ENCODE measurements around the gene FAAP100.

Gene FAAP100

GRCh38 chr17:81522491-81523401 lies 29.4 kb downstream of the FAAP100 start:
- DNase-seq, result no peak

- DNase-seq, result no peak
Measured at GRCh38 chr17:81520021-81520901, 31.9 kb downstream of the FAAP100 start.

- no peak for DNase-seq
Measured at GRCh38 chr17:81519284-81520020, 32.7 kb downstream of the FAAP100 start.

- DNase-seq, result no peak
Measured at GRCh38 chr17:81518785-81519283, 33.3 kb downstream of the FAAP100 start.

- no peak for DNase-seq
Measured at GRCh38 chr17:81518113-81518784, 33.9 kb downstream of the FAAP100 start.

- no peak for DNase-seq
Measured at GRCh38 chr17:81517339-81518112, 34.6 kb downstream of the FAAP100 start.

- DNase-seq, result no peak
Measured at GRCh38 chr17:81517009-81517338, 35.2 kb downstream of the FAAP100 start.

- DNase-seq, result no peak
Measured at GRCh38 chr17:81516439-81516838, 35.7 kb downstream of the FAAP100 start.

- DNase-seq, result no peak
Measured at GRCh38 chr17:81515530-81516041, 36.6 kb downstream of the FAAP100 start.

- DNase-seq, result no peak
Measured at GRCh38 chr17:81514739-81515529, 37.2 kb downstream of the FAAP100 start.

GRCh38 chr17:81514489-81514738 lies 37.7 kb downstream of the FAAP100 start:
- DNase-seq, result no peak

GRCh38 chr17:81513753-81514488 lies 38.2 kb downstream of the FAAP100 start:
- DNase-seq, result no peak

- DNase-seq, result peak; percentile 58
Measured at GRCh38 chr17:81513372-81513752, 38.8 kb downstream of the FAAP100 start.

- DNase-seq, result peak; percentile 85
Measured at GRCh38 chr17:81512562-81513371, 39.4 kb downstream of the FAAP100 start, which contains the start of gene ACTG1. Gene ACTG1 (minus strand): TSS chr17:81512799. CDS start chr17:81512354, 445 bp downstream.

- DNase-seq, result no peak
Measured at GRCh38 chr17:81511804-81512561, 40.2 kb downstream of the FAAP100 start.

GRCh38 chr17:81511554-81511803 lies 40.7 kb downstream of the FAAP100 start:
- no peak for DNase-seq

- DNase-seq, result no peak
Measured at GRCh38 chr17:81510785-81511553, 41.2 kb downstream of the FAAP100 start.
